K562 (cell line): Measurements from ENCODE around the gene NES. TPM values are rescaled to one million over a fixed set of nuclear protein-coding genes. Genes with fewer than 3 reads are reported as not detected.

Experiments
- ATAC-seq: fragments of 200-7000 bp; cut with Tn5 transposase; 3 replicates; pipeline ENCODE4 v1.9.1; 2020; ENCODE audit warnings: moderate library complexity
- BruUV-seq: library from RNA; stranded (reverse); fragments of 400-500 nt; replicated peaks from 2 replicates; lab custom pipeline; 2021; lab: Mats Ljungman, UMichigan
- CTCF ChIA-PET: fragments of 300-600 bp; formaldehyde crosslinking; extraction: SDS; loops from one replicate; lab custom pipeline; 2021; ENCODE audit warnings: low intra/inter-chr PET ratio; lab: Yijun Ruan, JAX
- POLR2A ChIA-PET: fragments of 300-600, 350-650 bp; sonication (Branson Sonifier 250); formaldehyde crosslinking; extraction: SDS; loops from one replicate; lab custom pipeline; 2021; ENCODE audit warnings: antibody characterized with exemption, inconsistent platforms; lab: Yijun Ruan, JAX
- DNase-seq, 4 experiments: peaks; one replicate each; pipeline versions ENCODE4 v3.0.0 to v3.0.0-alpha.2; 2011 to 2018; ENCODE audit warnings: low spot score in 3 of 4, mixed read lengths in 3 of 4; ENCODE audit errors: extremely low read depth in 1 of 4
- FAIRE-seq: peaks from 2 replicates; lab custom pipeline; 2011; peaks lifted over from hg19 to GRCh38; lab: Jason Lieb, UNC
- H2AFZ ChIP-seq: 2 replicates; pipeline ENCODE4 v1.6.0; 2011; ENCODE audit warnings: low read depth, low read length, control low read depth, inconsistent platforms
- H3K27ac ChIP-seq: fragments of 200-600 bp; 3 replicates; pipeline ENCODE4 v1.8.0; 2011; ENCODE audit warnings: low read depth, mild to moderate bottlenecking, control low read depth, inconsistent platforms, low read length, moderate library complexity, mixed read lengths; ENCODE audit errors: extremely low read depth
- H3K27me3 ChIP-seq, 2 experiments: fragments of 300-600 bp in 1 of 2; 2 replicates in 1 of 2; 3 replicates in 1 of 2; pipeline versions ENCODE4 v1.6.0 to v1.8.0; 2011; ENCODE audit warnings: inconsistent platforms in 2 of 2, low read length in 2 of 2, mild to moderate bottlenecking in 1 of 2, mixed read lengths in 1 of 2, moderate library complexity in 1 of 2; ENCODE audit not compliant: control insufficient read depth in 2 of 2, insufficient read depth in 2 of 2
- H3K36me3 ChIP-seq: fragments of 300-600 bp; 3 replicates; pipeline ENCODE4 v1.8.0; 2011; ENCODE audit warnings: mild to moderate bottlenecking, low read length, inconsistent platforms; ENCODE audit not compliant: control insufficient read depth, insufficient read depth
- H3K4me1 ChIP-seq, 2 experiments: fragments of 200-600 bp in 1 of 2; replicated peaks in 1 of 2; 2 replicates in 1 of 2; 3 replicates in 1 of 2; pipeline versions ENCODE4 v1.5.1 to v1.8.0; 2011; ENCODE audit warnings: inconsistent platforms in 2 of 2, low read length in 2 of 2, mild to moderate bottlenecking in 1 of 2, mixed read lengths in 1 of 2, moderate library complexity in 1 of 2; ENCODE audit not compliant: control insufficient read depth in 2 of 2, insufficient read depth in 2 of 2
- H3K4me2 ChIP-seq: 2 replicates; pipeline ENCODE4 v1.6.1; 2011; ENCODE audit warnings: low read length, control low read depth, inconsistent platforms, mixed read lengths; ENCODE audit not compliant: insufficient read depth
- H3K4me3 ChIP-seq: fragments of 200-600 bp; sonication (generic), shearing (Covaris generic); 2 replicates; pipeline ENCODE4 v1.5.1; 2016; ENCODE audit warnings: control low read depth, inconsistent platforms
- H3K79me2 ChIP-seq: fragments of 200-600 bp; 3 replicates; pipeline ENCODE4 v1.8.0; 2011; ENCODE audit warnings: low read length, inconsistent platforms; ENCODE audit not compliant: control insufficient read depth, insufficient read depth
- H3K9ac ChIP-seq, 2 experiments: 2 replicates each; pipeline versions ENCODE4 v1.6.0 to v1.6.1; 2011; ENCODE audit warnings: low read depth in 2 of 2, low read length in 2 of 2, control low read depth in 1 of 2, inconsistent platforms in 1 of 2, mild to moderate bottlenecking in 1 of 2, mixed read lengths in 1 of 2; ENCODE audit not compliant: insufficient read depth in 1 of 2
- H3K9me1 ChIP-seq: one replicate; pipeline ENCODE4 v1.6.0; 2011; ENCODE audit warnings: inconsistent platforms, mild to moderate bottlenecking, low read length, moderate library complexity; ENCODE audit not compliant: control insufficient read depth, insufficient read depth
- H3K9me3 ChIP-seq: replicated peaks from 2 replicates; pipeline ENCODE4 v1.5.1; 2011; ENCODE audit warnings: low read depth, low read length, inconsistent platforms; ENCODE audit not compliant: control insufficient read depth, insufficient read depth
- H4K20me1 ChIP-seq: replicated peaks from 2 replicates; pipeline ENCODE4 v1.6.1; 2011; ENCODE audit warnings: low read length, inconsistent platforms, mixed read lengths; ENCODE audit not compliant: control insufficient read depth, insufficient read depth
- IRF1 ChIP-seq: sonication (generic); formaldehyde crosslinking; IDR thresholded peaks from 2 replicates; pipeline ENCODE4 v1.8.0; 2022; ENCODE audit warnings: missing genetic modification reagents, mild to moderate bottlenecking, borderline replicate concordance
- ZFP36 ChIP-seq: fragments of 150-350 bp; IDR thresholded peaks from 2 replicates; pipeline ENCODE4 v1.6.1; 2018; ENCODE audit warnings: low read length, low read depth; ENCODE audit not compliant: partially characterized antibody
- WGBS: fragments of 100-300 bp; shearing (Covaris generic); methylation state at CpG from one replicate; pipeline ENCODE4 v1.1.6; 2016; ENCODE audit warnings: low coverage, mixed read lengths; ENCODE audit not compliant: insufficient coverage; ENCODE audit errors: missing lambda C conversion rate; 5-methylcytosine and 5-hydroxymethylcytosine counted together
- in situ Hi-C: fragments of 300-500 bp; cut with MboI; formaldehyde crosslinking; loops from 4 replicates; pipeline ENCODE4 v1.15.0; 2018; ENCODE audit warnings: inconsistent platforms, mixed read lengths
- intact Hi-C: fragments of 100-400 bp; cut with micrococcal nuclease; formaldehyde crosslinking; loops from 2 replicates; pipeline ENCODE4 v1.14.2; 2022
- polyA plus RNA-seq, 8 experiments: library from polyadenylated mRNA; depleted of rRNA in 4 of 8; stranded (reverse) in 5 of 8; unstranded in 3 of 8; fragments of >200 nt; fragmentation: Nextera tagmentation in 2 of 8; fragmentation: Illumina TruSeq in 1 of 8; extraction: Ambion mirVana in 2 of 8; extraction: Trizol in 1 of 8; gene quantifications; 2 replicates each; pipeline versions ENCODE4 v1.2.1 to v1.2.3, GENCODE V29; 2011 to 2014; ENCODE audit warnings: inconsistent platforms in 1 of 8, missing spikeins in 1 of 8
- total RNA-seq, 7 experiments: library from RNA; depleted of rRNA in 6 of 7; stranded (reverse); fragments of >200 nt in 6 of 7; fragmentation: Illumina TruSeq in 2 of 7; extraction: Trizol in 2 of 7; gene quantifications; 2 replicates each; pipeline versions ENCODE4 v1.2.1 to v1.2.3, GENCODE V29; 2011 to 2021; ENCODE audit warnings: low replicate concordance in 1 of 7

Gene NES
- total and polyA plus RNA-seq, 9 of the 15 experiments (the other 6 are each of a cell fraction or from before 2014, with no cell fraction given): 0.10 to 8.6 (median 4.2) TPM

- H3K27me3 ChIP-seq: no peaks in the 10 kb centered on the region
- H4K20me1 ChIP-seq: peaks cover 92% of the 10 kb centered on the region
- CTCF ChIA-PET: interaction anchor here (0.7 to 1.5 kb wide), 3 partner anchors 26 to 269 kb away, joined by 3 to 8 read pairs (median 4); no protein-coding TSS in a partner anchor
- H3K4me2 ChIP-seq: no peak overlapping the region
- no peak for FAIRE-seq
- no peak overlapping the region for H3K4me3 ChIP-seq
- POLR2A ChIA-PET: interaction anchor here (0.6 to 1.1 kb wide), 3 partner anchors 15 to 231 kb away, joined by 3 to 4 read pairs (median 3); no protein-coding TSS in a partner anchor
- peak; percentile 57 for TF ChIP-seq ZFP36
- TF ChIP-seq IRF1: no peak
- TF ChIP-seq, all 486 proteins: peak for 1
- H3K9me1 ChIP-seq: peaks cover 59% of the 10 kb centered on the region
- ATAC-seq: no peak
- peaks cover 62% of the 10 kb centered on the region; the same call in 2 of the 3 replicates for H3K36me3 ChIP-seq
- DNase-seq: no peak
- WGBS: 73% methylated on average over 2 of the region's 2 CpGs
- H2AFZ ChIP-seq: no peak overlapping the region
- intact Hi-C loops (no loop called here), in situ Hi-C loops (no loop called here)
- no peak overlapping the region for H3K27ac ChIP-seq
- peak overlapping the region in 1 of 2 experiments; percentile 11; a peak in 1 of 4 replicates for H3K9ac ChIP-seq
- H3K79me2 ChIP-seq: peaks cover 73% of the 10 kb centered on the region
- H3K4me1 ChIP-seq: peaks cover 34 to 52% of the 10 kb centered on the region in 2 experiments
- H3K9me3 ChIP-seq: no peaks in the 10 kb centered on the region
- no TSS peak for BruUV-seq
Measured at GRCh38 chr1:156655151-156655903, 21.9 kb downstream of the NES start.
